ENCODE results near the gene TNFRSF18.

The TNFRSF18 gene

DNA sequence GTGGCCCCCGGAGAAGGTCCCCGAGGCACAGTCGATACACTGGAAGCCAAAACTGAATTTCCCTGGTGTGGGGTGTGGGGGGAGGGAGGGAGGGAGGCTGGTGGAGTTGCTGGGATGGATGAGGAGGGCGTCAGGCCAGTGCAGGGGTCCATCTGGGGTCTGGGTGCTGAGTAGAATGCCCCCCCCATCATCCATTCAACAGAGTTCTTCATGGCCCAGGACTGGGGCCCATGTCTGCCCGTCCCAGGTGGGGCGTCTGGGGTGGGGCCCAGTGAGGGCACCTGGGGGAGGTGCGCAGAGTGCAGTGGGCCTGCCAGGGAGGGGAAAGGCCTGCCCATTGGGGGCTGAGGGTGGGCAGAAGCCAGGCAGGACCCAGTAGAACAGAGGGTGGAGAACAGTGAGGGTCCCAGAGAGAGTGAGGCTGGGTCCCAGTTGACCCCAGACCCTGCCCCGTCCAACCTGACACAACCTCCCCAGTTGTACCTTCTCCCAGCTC lies 1.9 kb downstream of the TNFRSF18 start:
- TF ChIP-seq POLR2A (IDR thresholded peaks at IDR 0.05; ENCODE audit: low read depth, low read length) (no peak), POU2F2 (IDR thresholded peaks at IDR 0.05; ENCODE audit: low read depth, low read length) (no peak), POLR2AphosphoS5 (IDR thresholded peaks at IDR 0.05; ENCODE audit: low read depth, low read length) (no peak), PAX5 (IDR thresholded peaks at IDR 0.05; ENCODE audit: insufficient read depth, low read length, severe bottlenecking) (no peak), SPI1 (IDR thresholded peaks at IDR 0.05; ENCODE audit: low read depth, low read length) (no peak)
- FAIRE-seq (no peak), DNase-seq (ENCODE audit: insufficient read length, low spot score) (no peak)

DNA sequence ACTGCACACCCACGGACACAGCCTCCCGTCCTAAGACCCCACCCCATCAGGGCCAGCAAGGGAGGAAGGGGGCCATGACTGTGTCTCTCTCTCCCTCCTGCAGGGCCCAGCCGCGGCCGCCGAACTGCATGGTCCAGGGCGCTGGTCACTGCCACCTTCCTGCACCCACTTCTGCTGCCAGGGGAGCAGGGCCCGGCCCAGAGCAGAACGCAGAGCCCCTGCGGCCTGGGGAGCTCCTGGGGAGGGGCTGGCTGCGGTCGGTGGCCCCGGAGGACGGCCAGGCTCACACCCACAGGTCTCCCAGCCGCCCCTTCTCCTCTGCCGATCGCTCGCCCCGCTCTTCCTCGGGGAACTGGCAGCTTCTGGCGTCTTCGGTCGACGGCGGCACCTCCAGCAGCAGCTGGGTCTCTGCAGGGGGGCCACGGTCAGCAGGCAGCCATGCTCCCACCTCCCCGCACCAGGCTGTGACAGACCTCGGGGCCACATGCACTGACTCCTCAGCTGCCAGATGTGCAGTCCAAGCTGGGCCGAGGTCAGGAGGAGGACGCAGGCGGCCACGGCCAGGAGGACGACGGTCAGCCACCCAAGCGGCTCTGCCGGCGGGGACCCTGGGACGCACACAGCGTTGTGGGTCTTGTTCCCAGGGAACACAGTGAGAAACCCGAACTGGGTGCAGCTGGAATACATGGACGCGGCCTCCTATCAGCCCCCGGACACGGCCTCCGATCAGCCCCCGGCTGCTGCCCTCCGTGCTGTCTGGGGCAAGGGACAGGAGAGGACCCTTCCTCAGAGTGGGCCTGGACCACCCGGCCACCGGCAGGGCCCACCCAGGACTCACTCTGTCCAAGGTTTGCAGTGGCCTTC lies 2.6 kb downstream of the TNFRSF18 start:
- FAIRE-seq (no peak), DNase-seq (ENCODE audit: insufficient read length, low spot score) (no peak)
- TF ChIP-seq PAX5 (IDR thresholded peaks at IDR 0.05; ENCODE audit: insufficient read depth, low read length, severe bottlenecking) = no peak
- no peak for TF ChIP-seq TAF1 (IDR thresholded peaks at IDR 0.05; ENCODE audit: low read depth, low read length)
- no peak for TF ChIP-seq POLR2AphosphoS5 (IDR thresholded peaks at IDR 0.05; ENCODE audit: low read depth, low read length)
- TF ChIP-seq POU2F2 (IDR thresholded peaks at IDR 0.05; ENCODE audit: low read depth, low read length) = no peak

DNA sequence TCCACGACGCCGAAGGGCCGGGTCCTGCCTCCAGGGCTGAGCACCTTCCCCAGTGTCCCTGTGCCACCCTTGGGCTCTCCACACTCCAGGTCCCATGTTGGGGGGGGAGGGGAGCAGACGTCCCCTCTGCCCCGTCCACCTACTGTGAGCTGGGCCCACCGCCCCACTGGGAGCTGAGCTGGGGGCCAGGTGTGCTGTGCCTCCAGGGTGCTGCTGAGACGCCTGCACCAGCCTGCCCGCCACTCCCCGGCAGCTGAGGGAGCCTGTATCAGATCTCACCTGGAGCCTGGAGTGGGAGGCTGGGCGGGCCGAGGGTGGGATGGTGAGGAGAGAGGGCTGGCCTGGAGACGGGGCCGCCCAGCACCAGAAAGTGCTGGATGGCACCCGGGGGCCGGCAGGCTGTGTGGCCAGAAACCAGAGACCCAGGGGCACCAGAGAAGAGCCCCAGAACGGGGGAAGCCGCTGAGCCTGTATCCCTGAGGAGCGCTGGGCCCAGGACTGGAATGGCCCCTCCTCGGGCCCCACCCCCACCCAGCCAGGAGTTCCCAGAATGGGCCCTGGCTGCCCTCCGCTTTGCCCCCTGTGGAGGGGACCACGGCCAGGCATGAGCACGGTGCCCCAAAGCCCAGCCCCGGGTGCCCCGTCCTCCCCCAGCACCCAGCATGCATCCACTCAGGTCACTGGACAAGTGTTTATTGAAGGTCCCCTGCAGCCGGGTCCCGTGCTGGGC lies 3.4 kb downstream of the TNFRSF18 start:
- FAIRE-seq (no peak), DNase-seq (ENCODE audit: insufficient read length, low spot score) (no peak)
- no peak for TF ChIP-seq POLR2A (IDR thresholded peaks at IDR 0.05; ENCODE audit: low read depth, low read length)
- no peak for TF ChIP-seq POU2F2 (IDR thresholded peaks at IDR 0.05; ENCODE audit: low read depth, low read length)

DNA sequence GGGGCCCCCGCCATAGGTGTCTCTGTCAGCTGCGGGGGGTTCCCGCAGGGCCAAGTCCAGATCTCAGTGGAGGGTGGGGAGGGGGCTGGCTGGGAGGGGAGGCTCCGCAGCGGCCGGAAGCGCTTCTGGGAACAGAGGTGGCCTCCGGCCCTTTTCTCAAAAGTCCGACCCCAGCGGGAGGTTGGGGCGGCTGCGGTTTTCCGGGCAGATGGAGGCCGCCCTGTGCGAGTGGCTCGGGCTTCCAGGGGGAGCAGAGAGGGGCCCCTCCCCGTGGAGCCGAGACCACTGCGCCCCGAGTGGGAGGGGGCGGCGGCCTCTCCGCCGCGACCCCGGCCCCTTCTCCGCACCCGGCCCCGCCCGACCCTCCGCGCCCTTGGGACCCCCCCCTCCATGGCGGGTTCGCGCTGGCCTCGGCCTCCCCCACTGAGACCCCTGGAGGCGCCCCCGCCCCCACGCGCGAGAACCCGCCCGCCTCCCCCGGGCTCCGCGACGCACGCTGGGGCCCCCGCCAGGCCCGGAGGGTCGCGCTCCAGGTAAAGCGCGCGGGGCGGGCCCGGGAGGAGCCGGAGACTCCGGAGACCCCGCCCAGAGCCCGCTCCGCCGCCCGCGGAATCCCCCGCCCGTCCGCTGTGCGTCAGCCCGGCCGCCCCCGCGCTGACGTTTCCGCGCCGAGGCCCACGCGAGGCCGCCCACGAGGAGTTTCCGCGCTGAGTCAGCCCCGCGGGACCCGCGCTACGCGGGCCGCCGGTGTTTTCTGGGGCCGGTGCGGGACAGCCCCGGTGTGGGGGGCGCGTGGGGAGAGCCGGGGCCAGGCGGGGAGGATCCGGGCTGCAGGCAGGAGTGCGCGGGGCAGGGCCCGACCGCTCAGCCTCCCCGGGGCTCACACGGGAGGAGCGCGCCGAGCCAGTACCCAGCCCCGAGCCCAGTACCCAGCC lies 5.2 kb downstream of the TNFRSF18 start:
- no peak for TF ChIP-seq SPI1 (IDR thresholded peaks at IDR 0.05; ENCODE audit: low read depth, low read length)
- no peak for TF ChIP-seq POU2F2 (IDR thresholded peaks at IDR 0.05; ENCODE audit: low read depth, low read length)
- no peak for TF ChIP-seq POLR2AphosphoS5 (IDR thresholded peaks at IDR 0.05; ENCODE audit: low read depth, low read length)
- no peak for TF ChIP-seq PAX5 (IDR thresholded peaks at IDR 0.05; ENCODE audit: insufficient read depth, low read length, severe bottlenecking)
- TF ChIP-seq TAF1 (IDR thresholded peaks at IDR 0.05; ENCODE audit: low read depth, low read length) = no peak
- no peak for TF ChIP-seq POLR2A (IDR thresholded peaks at IDR 0.05; ENCODE audit: low read depth, low read length)
- FAIRE-seq = no peak
- DNase-seq (ENCODE audit: insufficient read length, low spot score) = no peak

DNA sequence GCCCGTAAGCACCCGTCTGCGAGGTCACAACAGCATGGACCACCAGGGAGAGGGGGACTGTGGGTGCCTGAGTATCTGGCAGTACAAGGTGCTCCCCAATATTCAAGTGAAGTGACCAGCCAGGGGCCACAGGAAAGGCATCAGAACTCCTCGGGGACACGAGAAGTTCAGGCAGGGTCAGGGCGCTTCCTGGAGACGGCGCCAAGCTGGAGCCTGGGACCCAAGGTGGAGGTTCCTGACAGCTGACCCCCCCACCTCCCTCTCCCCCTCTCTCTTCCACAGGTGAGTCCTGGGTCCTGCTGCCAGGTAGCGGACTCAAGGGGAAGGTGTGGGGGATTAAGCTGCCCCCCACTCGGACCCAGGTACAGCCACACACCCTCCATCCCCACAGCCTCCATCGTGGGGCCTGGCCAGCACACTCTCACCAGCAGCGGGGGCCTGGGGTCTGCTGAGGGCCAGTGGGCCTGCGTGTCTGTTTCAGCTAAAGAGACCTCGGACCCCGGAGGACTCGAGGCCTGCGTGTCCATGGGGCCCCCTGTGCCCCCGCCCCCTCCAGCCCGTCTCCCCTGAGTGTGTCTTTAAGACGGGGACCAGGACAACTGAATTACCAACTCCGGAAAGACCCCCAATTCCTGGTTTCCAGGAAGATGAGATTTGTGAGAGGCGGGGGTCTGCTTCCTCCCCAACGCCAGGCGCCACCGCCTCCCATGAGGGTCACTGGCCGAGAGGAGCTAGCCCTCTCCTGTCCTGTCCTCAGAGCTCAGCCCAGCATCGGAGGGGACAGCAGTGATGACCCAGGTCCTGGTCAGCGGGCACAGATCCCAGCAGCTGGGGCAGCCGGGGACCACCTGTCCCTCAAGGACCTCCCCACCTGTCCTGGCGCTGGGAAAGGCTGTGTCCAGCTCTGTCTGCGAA lies 6.2 kb downstream of the TNFRSF18 start:
- FAIRE-seq (no peak), DNase-seq (ENCODE audit: insufficient read length, low spot score) (no peak)
- TF ChIP-seq TAF1 (IDR thresholded peaks at IDR 0.05; ENCODE audit: low read depth, low read length) (no peak), POLR2A (IDR thresholded peaks at IDR 0.05; ENCODE audit: low read depth, low read length) (no peak)

DNA sequence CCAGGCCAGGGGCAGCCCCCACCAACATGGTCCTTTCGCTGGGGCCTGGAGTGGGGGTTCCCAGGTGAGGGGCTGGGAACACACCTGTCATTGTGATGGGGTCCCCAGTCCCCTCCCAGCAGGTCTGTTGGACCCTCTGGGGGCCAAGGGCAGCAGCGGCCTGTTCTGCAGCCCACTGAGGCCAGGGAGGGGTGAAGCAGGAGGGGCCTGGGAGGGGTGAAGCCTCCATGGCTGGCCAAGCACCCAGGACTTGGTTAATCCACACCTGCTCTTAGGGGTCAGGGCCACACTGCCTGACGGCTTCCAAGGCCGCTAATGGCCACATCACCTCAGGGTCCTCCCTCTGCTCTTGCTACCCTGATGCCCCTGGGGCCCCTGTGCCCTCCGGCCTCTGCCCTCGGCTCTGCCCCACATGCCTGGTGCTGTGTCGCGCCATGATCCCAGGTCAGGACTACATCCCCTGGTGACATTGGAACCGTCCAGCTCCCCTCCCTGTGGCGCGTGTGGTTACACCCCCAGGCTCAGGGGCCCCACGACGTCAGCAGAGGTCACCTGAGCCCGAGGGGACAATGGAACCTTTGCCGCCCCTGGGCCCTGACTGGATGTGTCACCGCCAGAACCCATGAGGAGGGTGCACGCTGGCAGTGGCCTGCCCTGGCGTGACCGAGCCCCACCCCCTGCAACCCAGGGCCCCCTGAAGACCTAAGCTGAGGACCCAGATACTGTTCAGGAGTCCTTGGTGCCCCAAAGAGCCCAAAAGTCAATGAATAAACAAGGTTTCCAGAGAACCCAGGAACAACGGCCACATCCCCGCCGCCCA lies 7.0 kb downstream of the TNFRSF18 start:
- TF ChIP-seq PAX5 (IDR thresholded peaks at IDR 0.05; ENCODE audit: insufficient read depth, low read length, severe bottlenecking) = no peak
- FAIRE-seq = no peak
- DNase-seq (ENCODE audit: insufficient read length, low spot score) = no peak

DNA sequence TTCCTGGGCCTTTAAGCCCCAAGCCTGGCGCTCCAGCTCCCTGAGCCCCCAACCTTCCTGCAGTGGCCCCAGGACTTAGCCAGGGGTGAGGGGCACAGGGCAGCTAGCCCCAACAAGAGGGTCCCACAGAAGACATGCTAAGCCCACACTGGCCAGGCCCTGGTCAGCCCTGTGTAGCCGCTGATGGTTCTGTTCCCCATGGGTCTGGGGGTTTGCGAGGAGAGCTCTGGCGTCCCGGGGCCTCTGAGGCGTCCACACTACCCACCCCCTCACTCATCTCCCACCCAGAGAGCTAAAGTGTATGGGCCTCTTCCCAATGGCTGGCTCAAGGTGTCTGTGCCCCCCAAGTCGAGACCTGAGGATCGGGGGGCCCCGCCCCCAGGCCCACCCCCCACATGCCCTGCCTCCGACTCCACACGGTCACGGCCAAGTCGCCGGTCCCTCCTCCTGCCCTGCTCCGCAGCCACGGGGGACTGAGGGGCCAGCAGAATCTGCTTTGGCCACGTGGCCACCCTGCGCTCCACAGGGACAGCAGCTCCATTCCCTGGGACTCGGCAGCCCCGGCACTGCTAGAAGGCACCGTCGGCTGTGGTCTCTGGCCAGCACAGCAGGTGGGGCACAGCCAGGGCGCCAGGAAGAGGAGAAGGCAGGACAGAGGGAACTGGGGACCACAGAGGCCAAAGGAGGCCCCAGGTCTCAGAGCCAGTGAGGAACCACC lies 7.8 kb downstream of the TNFRSF18 start:
- FAIRE-seq = no peak
- TF ChIP-seq POLR2AphosphoS5 (IDR thresholded peaks at IDR 0.05; ENCODE audit: low read depth, low read length) (no peak), POU2F2 (IDR thresholded peaks at IDR 0.05; ENCODE audit: low read depth, low read length) (no peak)

More for the DNA sequence above, 7.8 kb downstream of the TNFRSF18 start:
- no peak for DNase-seq (ENCODE audit: insufficient read length, low spot score)

All from GM12891 (cell line).